Measurements from ENCODE around the gene TMC1. TPM values are rescaled to one million over a fixed set of nuclear protein-coding genes. Genes with fewer than 3 reads are reported as not detected.

TMC1 gene
- total RNA-seq, 4 donors from 2014 or later, result under 0.01 to 0.95 (median 0.90) TPM; not detected in 1

DNA sequence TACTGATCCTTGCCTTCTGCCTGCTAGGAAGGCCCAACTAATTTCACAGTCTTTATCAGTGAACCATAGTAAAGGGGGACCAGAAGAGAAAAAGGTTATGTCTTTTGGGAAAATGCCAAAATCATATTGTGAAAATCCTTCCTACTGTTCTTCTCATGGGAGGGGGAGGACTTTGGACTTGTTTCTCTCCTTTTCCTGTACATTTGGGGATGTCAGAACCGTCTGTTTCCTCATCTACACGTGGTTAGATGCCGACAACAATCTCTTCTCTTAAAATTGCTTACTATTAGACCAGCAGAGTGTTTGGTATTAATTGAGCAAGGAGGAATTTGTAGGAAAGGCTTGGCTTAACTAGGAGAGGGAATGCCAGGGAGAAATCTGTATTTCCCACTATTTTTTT, 77.2 kb downstream of the TMC1 start:
- H3K4me3 ChIP-seq, result no peak overlapping the region
- intact Hi-C loops (cut with DNase I; ENCODE audit: low total_unique reads), result loop anchor here (10.0 kb wide), 1 partner anchor 304 kb away; no protein-coding TSS in a partner anchor

DNA sequence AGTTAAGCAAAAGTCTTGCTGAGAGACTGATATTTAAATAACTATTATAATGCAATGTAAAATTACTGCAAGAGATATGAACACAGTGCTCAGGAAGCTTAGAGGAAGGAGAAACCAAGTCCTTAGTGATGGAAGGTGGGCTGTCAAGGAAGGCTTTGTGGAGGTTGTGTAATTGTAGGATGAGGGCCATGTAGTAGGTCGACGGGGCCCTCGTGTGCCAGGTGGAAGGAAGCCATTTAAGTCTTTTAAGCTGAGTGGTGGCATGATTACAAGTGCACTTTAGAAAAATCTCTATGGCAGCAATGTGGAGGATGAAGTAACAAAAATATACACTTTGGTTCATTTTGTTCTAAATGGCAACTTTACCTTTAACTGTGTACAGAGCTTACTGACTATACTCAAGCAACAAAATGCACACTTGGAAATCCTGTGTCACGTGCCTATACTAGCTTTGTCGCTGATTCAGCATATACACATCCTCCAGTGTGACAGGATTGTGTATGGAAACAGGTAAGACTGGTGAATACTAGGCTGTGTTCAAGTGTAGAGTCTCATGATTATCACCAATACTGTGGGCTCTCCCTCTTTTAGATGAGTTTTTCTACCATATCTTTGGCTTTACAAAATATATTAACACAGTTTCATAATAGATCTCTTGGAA, 78.6 kb downstream of the TMC1 start:
- no peaks in the 10 kb centered on the region for H3K27me3 ChIP-seq
- intact Hi-C loops (cut with DNase I; ENCODE audit: low total_unique reads), result loop anchor here (10.0 kb wide), 1 partner anchor 305 kb away; no protein-coding TSS in a partner anchor

More for the DNA sequence above, 77.2 kb downstream of the TMC1 start:
- DNase-seq, result no peak
- H3K27ac ChIP-seq, result no peak overlapping the region
- no peaks in the 10 kb centered on the region for H3K36me3 ChIP-seq
- H3K4me1 ChIP-seq, result no peaks in the 10 kb centered on the region
- no peaks in the 10 kb centered on the region for H3K27me3 ChIP-seq
- no peaks in the 10 kb centered on the region for H3K9me3 ChIP-seq
- TF ChIP-seq, protein P1, sequence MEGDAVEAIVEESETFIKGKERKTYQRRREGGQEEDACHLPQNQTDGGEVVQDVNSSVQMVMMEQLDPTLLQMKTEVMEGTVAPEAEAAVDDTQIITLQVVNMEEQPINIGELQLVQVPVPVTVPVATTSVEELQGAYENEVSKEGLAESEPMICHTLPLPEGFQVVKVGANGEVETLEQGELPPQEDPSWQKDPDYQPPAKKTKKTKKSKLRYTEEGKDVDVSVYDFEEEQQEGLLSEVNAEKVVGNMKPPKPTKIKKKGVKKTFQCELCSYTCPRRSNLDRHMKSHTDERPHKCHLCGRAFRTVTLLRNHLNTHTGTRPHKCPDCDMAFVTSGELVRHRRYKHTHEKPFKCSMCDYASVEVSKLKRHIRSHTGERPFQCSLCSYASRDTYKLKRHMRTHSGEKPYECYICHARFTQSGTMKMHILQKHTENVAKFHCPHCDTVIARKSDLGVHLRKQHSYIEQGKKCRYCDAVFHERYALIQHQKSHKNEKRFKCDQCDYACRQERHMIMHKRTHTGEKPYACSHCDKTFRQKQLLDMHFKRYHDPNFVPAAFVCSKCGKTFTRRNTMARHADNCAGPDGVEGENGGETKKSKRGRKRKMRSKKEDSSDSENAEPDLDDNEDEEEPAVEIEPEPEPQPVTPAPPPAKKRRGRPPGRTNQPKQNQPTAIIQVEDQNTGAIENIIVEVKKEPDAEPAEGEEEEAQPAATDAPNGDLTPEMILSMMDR (IDR thresholded peaks at IDR 0.05), result no peak
- no peak for TF ChIP-seq POLR2A (IDR thresholded peaks at IDR 0.05)

DNA sequence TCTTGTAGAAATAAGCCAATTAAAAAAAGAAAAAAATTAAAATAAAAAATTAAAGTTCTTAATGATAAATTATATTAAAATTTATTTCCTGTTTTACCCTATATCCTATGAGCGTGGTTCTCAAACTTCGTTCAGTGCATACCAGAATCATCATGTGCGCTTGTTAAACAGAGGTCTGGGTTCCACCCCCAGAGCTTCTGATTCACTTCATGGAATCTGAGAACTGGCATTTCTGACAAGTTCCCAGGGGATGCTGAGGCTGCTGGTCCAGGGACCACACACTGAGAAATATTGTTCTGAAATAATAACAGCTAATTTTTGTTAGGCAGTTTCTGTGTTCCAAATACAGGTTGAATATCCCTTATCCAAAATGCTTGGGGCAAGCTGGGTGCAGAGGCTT, 79.3 kb downstream of the TMC1 start:
- TF ChIP-seq, protein P1 (IDR thresholded peaks at IDR 0.05), result no peak
- TF ChIP-seq POLR2A (IDR thresholded peaks at IDR 0.05), result no peak
- no peaks in the 10 kb centered on the region for H3K4me1 ChIP-seq
- intact Hi-C loops (cut with DNase I; ENCODE audit: low total_unique reads), result no loop called here
- no peak for DNase-seq
- no peak overlapping the region for H3K4me3 ChIP-seq
- H3K27ac ChIP-seq, result no peak overlapping the region
- H3K36me3 ChIP-seq, result no peaks in the 10 kb centered on the region
- no peaks in the 10 kb centered on the region for H3K9me3 ChIP-seq
- no peaks in the 10 kb centered on the region for H3K27me3 ChIP-seq

More for the DNA sequence above, 78.6 kb downstream of the TMC1 start:
- H3K4me1 ChIP-seq, result no peaks in the 10 kb centered on the region
- DNase-seq, result no peak
- TF ChIP-seq POLR2A (IDR thresholded peaks at IDR 0.05), result no peak
- TF ChIP-seq, protein P1 (IDR thresholded peaks at IDR 0.05), result no peak
- H3K4me3 ChIP-seq, result no peak overlapping the region
- H3K9me3 ChIP-seq, result no peaks in the 10 kb centered on the region
- H3K27ac ChIP-seq, result no peak overlapping the region
- no peaks in the 10 kb centered on the region for H3K36me3 ChIP-seq

DNA sequence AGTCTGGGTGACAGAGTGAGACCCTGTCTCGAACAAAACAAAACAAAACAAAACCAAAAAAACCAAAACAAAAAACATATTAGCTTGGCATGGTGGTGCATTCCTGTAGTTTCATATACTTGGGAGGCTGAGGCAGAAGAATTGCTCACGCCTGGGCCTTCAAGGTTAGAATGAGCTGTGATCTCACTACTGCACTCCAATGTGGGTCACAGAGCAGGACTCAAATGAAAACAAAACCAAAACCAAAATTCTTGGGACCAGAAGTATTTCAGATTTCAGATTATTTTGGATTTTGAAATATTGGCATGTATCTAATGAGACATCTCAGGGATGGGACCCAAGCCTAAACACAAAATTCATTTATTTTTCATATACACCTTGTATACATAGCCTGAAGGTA, 80.2 kb downstream of the TMC1 start:
- Histone ChIP-seq H3K9me3 (no peaks in the 10 kb centered on the region), H3K4me1 (no peaks in the 10 kb centered on the region), H3K36me3 (no peaks in the 10 kb centered on the region), H3K27ac (no peak overlapping the region), H3K27me3 (no peaks in the 10 kb centered on the region), H3K4me3 (no peak overlapping the region)
- TF ChIP-seq POLR2A (IDR thresholded peaks at IDR 0.05), result no peak
- intact Hi-C loops (cut with DNase I; ENCODE audit: low total_unique reads), result no loop called here
- DNase-seq, result no peak

DNA sequence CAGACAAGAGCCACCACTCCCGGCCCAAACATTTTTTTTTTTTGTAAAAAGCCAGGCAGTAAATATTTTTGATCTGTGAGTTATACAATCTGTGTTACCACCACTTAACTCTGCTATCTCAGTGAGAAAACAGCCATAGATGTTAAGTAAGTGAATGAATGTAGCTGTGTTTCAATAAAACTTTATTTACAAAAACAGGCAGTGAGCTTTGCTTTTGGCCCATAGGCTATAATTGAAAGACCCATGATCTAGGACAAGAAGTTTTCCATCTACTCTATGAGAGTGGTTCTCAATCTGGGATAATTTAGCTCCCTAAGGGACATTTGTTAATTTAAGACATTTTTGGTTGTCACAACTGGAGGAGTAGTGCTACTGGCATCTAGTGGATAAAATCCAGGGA, 91.0 kb downstream of the TMC1 start:
- no peaks in the 10 kb centered on the region for H3K4me1 ChIP-seq
- TF ChIP-seq, protein P1 (IDR thresholded peaks at IDR 0.05), result no peak
- TF ChIP-seq POLR2A (IDR thresholded peaks at IDR 0.05), result no peak
- DNase-seq, result no peak
- H3K4me3 ChIP-seq, result no peak overlapping the region
- intact Hi-C loops (cut with DNase I; ENCODE audit: low total_unique reads), result no loop called here
- no peaks in the 10 kb centered on the region for H3K36me3 ChIP-seq
- H3K27me3 ChIP-seq, result no peaks in the 10 kb centered on the region
- no peaks in the 10 kb centered on the region for H3K9me3 ChIP-seq
- no peak overlapping the region for H3K27ac ChIP-seq
